HEK293 (cell line): ENCODE data around the gene SLC4A11.

Source experiments
- CTCF ChIA-PET: fragments of 350-600 bp; formaldehyde crosslinking; extraction: SDS; loops from one replicate; lab custom pipeline; 2021; ENCODE audit warnings: antibody characterized with exemption; lab: Yijun Ruan, JAX
- POLR2A ChIA-PET: fragments of 300-600 bp; formaldehyde crosslinking; extraction: SDS; loops from one replicate; lab custom pipeline; 2020; ENCODE audit warnings: antibody characterized with exemption, inconsistent platforms; lab: Yijun Ruan, JAX
- H3K27ac ChIP-seq: fragments of 200-500 bp; sonication (Bioruptor generic); 2 replicates; pipeline ENCODE4 v1.5.1; 2014; ENCODE audit warnings: low read depth, low read length, control low read depth, inconsistent platforms; ENCODE audit errors: extremely low read depth
- H3K36me3 ChIP-seq, 2 experiments: fragments of 200-500 bp in 1 of 2; sonication (Bioruptor generic) in 1 of 2; 1 replicate in 1 of 2; 2 replicates in 1 of 2; pipeline ENCODE4 v1.5.1; 2014 to 2017; ENCODE audit warnings: inconsistent platforms in 2 of 2, low read length in 2 of 2; ENCODE audit not compliant: control insufficient read depth in 2 of 2, insufficient read depth in 1 of 2
- H3K4me1 ChIP-seq: fragments of 200-500 bp; sonication (Bioruptor generic); 2 replicates; pipeline ENCODE4 v1.5.1; 2014; ENCODE audit warnings: mild to moderate bottlenecking, low read length, inconsistent platforms; ENCODE audit not compliant: control insufficient read depth, insufficient read depth
- H3K4me3 ChIP-seq: 2 replicates; pipeline ENCODE4 v1.5.1; 2011; ENCODE audit warnings: low read depth, mild to moderate bottlenecking, control low read depth, low read length, moderate library complexity
- H3K9me3 ChIP-seq: fragments of 200-500 bp; sonication (Bioruptor generic); 2 replicates; pipeline ENCODE4 v1.5.1; 2014; ENCODE audit warnings: low read depth, low read length, inconsistent platforms; ENCODE audit not compliant: control insufficient read depth, insufficient read depth
- KLF8 ChIP-seq: fragments of 450-650 bp; formaldehyde crosslinking; IDR thresholded peaks from 2 replicates; pipeline ENCODE4 v1.5.1; 2016; ENCODE audit warnings: missing biosample characterization, missing genetic modification characterization
- YY2 ChIP-seq: fragments of 450-650 bp; formaldehyde crosslinking; IDR thresholded peaks from 2 replicates; pipeline ENCODE4 v1.5.1; 2016; ENCODE audit warnings: missing biosample characterization, missing genetic modification characterization
- ZBTB7A ChIP-seq: fragments of 450-650 bp; formaldehyde crosslinking; IDR thresholded peaks from 2 replicates; pipeline ENCODE4 v1.5.1; 2016; ENCODE audit warnings: low read depth, missing biosample characterization, missing genetic modification characterization
- ZBTB8A ChIP-seq: fragments of 450-650 bp; formaldehyde crosslinking; IDR thresholded peaks from 2 replicates; pipeline ENCODE4 v1.5.1; 2016; ENCODE audit warnings: missing biosample characterization, missing genetic modification characterization
- ZNF2 ChIP-seq: fragments of 450-650 bp; formaldehyde crosslinking; IDR thresholded peaks from 2 replicates; pipeline ENCODE4 v1.5.1; 2016; ENCODE audit warnings: missing biosample characterization, missing genetic modification characterization
- ZNF248 ChIP-seq: fragments of 450-650 bp; formaldehyde crosslinking; IDR thresholded peaks from 2 replicates; pipeline ENCODE4 v1.5.1; 2017; ENCODE audit warnings: missing biosample characterization, missing genetic modification characterization
- ZNF529 ChIP-seq: fragments of 450-650 bp; formaldehyde crosslinking; IDR thresholded peaks from 2 replicates; pipeline ENCODE4 v1.5.1; 2017; ENCODE audit warnings: missing genetic modification characterization, missing biosample characterization; ENCODE audit not compliant: insufficient replicate concordance
- ZNF548 ChIP-seq: fragments of 450-650 bp; formaldehyde crosslinking; IDR thresholded peaks from 2 replicates; pipeline ENCODE4 v1.5.1; 2016; ENCODE audit warnings: missing biosample characterization, missing genetic modification characterization
- ZNF549 ChIP-seq: fragments of 450-650 bp; IDR thresholded peaks from 2 replicates; pipeline ENCODE4 v1.5.1; 2018; ENCODE audit warnings: missing biosample characterization, missing genetic modification characterization, mild to moderate bottlenecking, inconsistent platforms, moderate library complexity
- ZNF558 ChIP-seq: fragments of 450-650 bp; formaldehyde crosslinking; IDR thresholded peaks from 2 replicates; pipeline ENCODE4 v1.5.1; 2016; ENCODE audit warnings: missing biosample characterization, missing genetic modification characterization
- ZNF76 ChIP-seq: fragments of 450-650 bp; formaldehyde crosslinking; IDR thresholded peaks from 2 replicates; pipeline ENCODE4; 2016; ENCODE audit warnings: low read depth, missing biosample characterization, missing genetic modification characterization, borderline replicate concordance
- TF ChIP-seq, protein P1 (sequence below): fragments of 450-650 bp; formaldehyde crosslinking; IDR thresholded peaks from 2 replicates; pipeline ENCODE4 v1.5.1; 2016; ENCODE audit warnings: missing biosample characterization, missing genetic modification characterization
- TF ChIP-seq, protein P2 (sequence below): fragments of 450-650 bp; formaldehyde crosslinking; IDR thresholded peaks from 2 replicates; pipeline ENCODE4 v1.5.1; 2016; ENCODE audit warnings: missing biosample characterization, missing genetic modification characterization, borderline replicate concordance
- TF ChIP-seq, protein P3 (sequence below): fragments of 450-650 bp; formaldehyde crosslinking; IDR thresholded peaks from 2 replicates; pipeline ENCODE4 v1.5.1; 2016; ENCODE audit warnings: missing biosample characterization, missing genetic modification characterization
- TF ChIP-seq, protein P4 (sequence below): fragments of 450-650 bp; formaldehyde crosslinking; IDR thresholded peaks from 2 replicates; pipeline ENCODE4 v1.5.1; 2016; ENCODE audit warnings: missing biosample characterization, missing genetic modification characterization
- TF ChIP-seq, protein P5 (sequence below): fragments of 450-650 bp; formaldehyde crosslinking; IDR thresholded peaks from 2 replicates; pipeline ENCODE4 v1.5.1; 2016; ENCODE audit warnings: missing biosample characterization, missing genetic modification characterization
- TF ChIP-seq, protein P6 (sequence below): fragments of 450-650 bp; formaldehyde crosslinking; IDR thresholded peaks from 2 replicates; pipeline ENCODE4 v1.5.1; 2016; ENCODE audit warnings: missing biosample characterization, missing genetic modification characterization

The SLC4A11 gene

DNA sequence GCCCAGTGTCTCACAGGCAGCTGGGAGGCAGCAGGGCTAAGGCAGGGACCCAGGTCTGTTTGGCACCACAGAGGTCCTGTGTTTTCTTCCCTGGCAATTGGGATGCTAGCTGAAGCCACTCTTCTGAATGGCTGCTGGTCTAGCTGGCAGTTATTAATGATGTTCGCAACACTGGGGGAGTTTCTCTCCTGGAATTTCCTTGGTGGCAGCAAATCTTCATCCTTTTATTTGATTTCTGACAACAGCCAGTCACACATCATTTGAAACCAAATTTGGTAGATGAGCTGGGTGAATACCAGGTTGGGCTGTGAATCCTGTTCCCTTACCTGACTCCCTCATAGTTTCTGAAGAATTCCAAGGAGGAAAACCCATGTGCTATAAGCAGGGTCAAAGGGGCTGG, 40.8 kb upstream of the SLC4A11 start (continued):
- TF ChIP-seq ZBTB7A (no peak), ZNF548 (tag by site-specific recombination) (no peak), ZBTB8A (no peak), ZNF558 (tag by site-specific recombination) (no peak), KLF8 (tag by site-specific recombination) (no peak)
- TF ChIP-seq, protein P1, sequence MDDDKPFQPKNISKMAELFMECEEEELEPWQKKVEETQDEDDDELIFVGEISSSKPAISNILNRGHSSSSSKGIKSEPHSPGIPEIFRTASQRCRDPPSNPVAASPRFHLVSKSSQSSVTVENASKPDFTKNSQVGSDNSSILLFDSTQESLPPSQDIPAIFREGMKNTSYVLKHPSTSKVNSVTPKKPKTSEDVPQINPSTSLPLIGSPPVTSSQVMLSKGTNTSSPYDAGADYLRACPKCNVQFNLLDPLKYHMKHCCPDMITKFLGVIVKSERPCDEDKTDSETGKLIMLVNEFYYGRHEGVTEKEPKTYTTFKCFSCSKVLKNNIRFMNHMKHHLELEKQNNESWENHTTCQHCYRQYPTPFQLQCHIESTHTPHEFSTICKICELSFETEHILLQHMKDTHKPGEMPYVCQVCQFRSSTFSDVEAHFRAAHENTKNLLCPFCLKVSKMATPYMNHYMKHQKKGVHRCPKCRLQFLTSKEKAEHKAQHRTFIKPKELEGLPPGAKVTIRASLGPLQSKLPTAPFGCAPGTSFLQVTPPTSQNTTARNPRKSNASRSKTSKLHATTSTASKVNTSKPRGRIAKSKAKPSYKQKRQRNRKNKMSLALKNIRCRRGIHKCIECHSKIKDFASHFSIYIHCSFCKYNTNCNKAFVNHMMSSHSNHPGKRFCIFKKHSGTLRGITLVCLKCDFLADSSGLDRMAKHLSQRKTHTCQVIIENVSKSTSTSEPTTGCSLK (tag by site-specific recombination): no peak
- TF ChIP-seq, protein P2, sequence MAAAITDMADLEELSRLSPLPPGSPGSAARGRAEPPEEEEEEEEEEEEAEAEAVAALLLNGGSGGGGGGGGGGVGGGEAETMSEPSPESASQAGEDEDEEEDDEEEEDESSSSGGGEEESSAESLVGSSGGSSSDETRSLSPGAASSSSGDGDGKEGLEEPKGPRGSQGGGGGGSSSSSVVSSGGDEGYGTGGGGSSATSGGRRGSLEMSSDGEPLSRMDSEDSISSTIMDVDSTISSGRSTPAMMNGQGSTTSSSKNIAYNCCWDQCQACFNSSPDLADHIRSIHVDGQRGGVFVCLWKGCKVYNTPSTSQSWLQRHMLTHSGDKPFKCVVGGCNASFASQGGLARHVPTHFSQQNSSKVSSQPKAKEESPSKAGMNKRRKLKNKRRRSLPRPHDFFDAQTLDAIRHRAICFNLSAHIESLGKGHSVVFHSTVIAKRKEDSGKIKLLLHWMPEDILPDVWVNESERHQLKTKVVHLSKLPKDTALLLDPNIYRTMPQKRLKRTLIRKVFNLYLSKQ (tag by site-specific recombination): no peak

DNA sequence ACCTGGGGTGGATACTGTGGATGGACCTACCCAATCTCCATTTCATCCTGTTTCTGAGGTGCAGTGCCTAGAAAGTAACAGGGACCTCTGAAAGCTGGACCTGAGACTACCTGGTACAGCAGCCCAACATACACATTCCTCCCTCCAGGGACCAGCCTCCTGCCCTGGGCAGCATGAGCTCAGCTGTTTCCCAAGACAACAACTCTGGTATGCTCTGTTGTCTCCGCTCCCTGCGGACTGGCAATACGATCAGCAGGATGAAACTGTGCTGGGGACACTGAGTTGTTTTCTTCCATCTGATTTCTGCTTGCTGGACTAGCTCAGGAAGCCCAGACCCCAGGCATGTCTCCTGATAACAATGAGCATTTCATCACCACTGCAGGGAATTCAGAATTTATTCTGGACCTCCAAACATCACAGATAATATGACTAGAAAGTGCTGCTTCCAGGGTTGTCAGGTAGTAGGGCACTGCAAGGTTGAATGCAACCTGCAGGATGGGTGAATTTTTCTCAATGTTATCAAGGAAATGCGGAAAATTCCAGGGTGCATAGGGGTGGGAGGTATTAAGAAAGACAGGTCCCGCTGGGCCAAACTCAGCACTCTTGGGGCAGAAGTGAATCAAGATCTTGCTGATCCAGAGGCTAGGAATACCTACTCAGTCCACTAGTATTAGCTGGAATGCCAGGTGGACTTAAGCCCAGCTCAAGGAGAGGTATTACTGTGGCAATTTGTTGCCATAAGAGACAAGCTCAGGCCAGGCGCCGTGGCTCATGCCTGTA, 38.9 kb upstream of the SLC4A11 start:
- H3K27ac ChIP-seq: no peak overlapping the region
- ChIA-PET CTCF (interaction anchor here (0.6 to 6.1 kb wide), 10 partner anchors 9 to 1295 kb away, joined by 3 to 54 read pairs (median 4); no protein-coding TSS in a partner anchor), POLR2A (interaction anchor here (0.6 kb wide), 1 partner anchor 54 kb away, joined by 3 read pairs; no protein-coding TSS in a partner anchor)

More for the DNA sequence above, 38.9 kb upstream of the SLC4A11 start:
- H3K4me3 ChIP-seq: no peak overlapping the region
- H3K36me3 ChIP-seq: peaks cover 6 to 31% of the 10 kb centered on the region in 2 experiments
- H3K9me3 ChIP-seq: no peaks in the 10 kb centered on the region
- TF ChIP-seq ZNF2 (no peak), ZNF549 (no peak), ZNF548 (tag by site-specific recombination) (no peak), ZNF248 (no peak), ZNF529 (no peak), ZNF76 (tag by site-specific recombination) (no peak), YY2 (tag by site-specific recombination) (no peak)
- TF ChIP-seq, protein P3, sequence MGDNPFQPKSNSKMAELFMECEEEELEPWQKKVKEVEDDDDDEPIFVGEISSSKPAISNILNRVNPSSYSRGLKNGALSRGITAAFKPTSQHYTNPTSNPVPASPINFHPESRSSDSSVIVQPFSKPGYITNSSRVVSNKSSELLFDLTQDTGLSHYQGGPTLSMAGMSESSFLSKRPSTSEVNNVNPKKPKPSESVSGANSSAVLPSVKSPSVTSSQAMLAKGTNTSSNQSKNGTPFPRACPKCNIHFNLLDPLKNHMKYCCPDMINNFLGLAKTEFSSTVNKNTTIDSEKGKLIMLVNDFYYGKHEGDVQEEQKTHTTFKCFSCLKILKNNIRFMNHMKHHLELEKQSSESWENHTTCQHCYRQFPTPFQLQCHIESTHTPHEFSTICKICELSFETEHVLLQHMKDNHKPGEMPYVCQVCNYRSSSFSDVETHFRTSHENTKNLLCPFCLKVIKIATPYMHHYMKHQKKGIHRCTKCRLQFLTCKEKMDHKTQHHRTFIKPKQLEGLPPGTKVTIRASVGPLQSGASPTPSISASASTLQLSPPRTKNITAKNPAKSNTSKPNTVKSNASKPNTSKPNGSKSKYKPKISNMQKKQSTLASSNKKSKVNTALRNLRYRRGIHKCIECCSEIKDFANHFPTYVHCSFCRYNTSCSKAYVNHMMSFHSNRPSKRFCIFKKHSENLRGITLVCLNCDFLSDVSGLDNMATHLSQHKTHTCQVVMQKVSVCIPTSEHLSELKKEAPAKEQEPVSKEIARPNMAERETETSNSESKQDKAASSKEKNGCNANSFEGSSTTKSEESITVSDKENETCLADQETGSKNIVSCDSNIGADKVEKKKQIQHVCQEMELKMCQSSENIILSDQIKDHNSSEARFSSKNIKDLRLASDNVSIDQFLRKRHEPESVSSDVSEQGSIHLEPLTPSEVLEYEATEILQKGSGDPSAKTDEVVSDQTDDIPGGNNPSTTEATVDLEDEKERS: no peak
- TF ChIP-seq, protein P4, sequence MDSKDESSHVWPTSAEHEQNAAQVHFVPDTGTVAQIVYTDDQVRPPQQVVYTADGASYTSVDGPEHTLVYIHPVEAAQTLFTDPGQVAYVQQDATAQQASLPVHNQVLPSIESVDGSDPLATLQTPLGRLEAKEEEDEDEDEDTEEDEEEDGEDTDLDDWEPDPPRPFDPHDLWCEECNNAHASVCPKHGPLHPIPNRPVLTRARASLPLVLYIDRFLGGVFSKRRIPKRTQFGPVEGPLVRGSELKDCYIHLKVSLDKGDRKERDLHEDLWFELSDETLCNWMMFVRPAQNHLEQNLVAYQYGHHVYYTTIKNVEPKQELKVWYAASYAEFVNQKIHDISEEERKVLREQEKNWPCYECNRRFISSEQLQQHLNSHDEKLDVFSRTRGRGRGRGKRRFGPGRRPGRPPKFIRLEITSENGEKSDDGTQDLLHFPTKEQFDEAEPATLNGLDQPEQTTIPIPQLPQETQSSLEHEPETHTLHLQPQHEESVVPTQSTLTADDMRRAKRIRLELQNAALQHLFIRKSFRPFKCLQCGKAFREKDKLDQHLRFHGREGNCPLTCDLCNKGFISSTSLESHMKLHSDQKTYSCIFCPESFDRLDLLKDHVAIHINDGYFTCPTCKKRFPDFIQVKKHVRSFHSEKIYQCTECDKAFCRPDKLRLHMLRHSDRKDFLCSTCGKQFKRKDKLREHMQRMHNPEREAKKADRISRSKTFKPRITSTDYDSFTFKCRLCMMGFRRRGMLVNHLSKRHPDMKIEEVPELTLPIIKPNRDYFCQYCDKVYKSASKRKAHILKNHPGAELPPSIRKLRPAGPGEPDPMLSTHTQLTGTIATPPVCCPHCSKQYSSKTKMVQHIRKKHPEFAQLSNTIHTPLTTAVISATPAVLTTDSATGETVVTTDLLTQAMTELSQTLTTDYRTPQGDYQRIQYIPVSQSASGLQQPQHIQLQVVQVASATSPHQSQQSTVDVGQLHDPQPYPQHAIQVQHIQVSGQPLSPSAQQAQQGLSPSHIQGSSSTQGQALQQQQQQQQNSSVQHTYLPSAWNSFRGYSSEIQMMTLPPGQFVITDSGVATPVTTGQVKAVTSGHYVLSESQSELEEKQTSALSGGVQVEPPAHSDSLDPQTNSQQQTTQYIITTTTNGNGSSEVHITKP (tag by site-specific recombination): no peak
- TF ChIP-seq, protein P5, sequence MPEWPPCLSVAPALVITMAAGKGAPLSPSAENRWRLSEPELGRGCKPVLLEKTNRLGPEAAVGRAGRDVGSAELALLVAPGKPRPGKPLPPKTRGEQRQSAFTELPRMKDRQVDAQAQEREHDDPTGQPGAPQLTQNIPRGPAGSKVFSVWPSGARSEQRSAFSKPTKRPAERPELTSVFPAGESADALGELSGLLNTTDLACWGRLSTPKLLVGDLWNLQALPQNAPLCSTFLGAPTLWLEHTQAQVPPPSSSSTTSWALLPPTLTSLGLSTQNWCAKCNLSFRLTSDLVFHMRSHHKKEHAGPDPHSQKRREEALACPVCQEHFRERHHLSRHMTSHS: no peak
- TF ChIP-seq, protein P6, sequence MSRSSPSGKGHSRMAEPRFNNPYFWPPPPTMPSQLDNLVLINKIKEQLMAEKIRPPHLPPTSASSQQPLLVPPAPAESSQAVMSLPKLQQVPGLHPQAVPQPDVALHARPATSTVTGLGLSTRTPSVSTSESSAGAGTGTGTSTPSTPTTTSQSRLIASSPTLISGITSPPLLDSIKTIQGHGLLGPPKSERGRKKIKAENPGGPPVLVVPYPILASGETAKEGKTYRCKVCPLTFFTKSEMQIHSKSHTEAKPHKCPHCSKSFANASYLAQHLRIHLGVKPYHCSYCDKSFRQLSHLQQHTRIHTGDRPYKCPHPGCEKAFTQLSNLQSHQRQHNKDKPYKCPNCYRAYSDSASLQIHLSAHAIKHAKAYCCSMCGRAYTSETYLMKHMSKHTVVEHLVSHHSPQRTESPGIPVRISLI (tag by site-specific recombination): no peak
- no peaks in the 10 kb centered on the region for H3K4me1 ChIP-seq
